Neural progenitor cell (in vitro differentiated cells): Measurements from ENCODE around the gene LTBP1. TPM values are rescaled to one million over a fixed set of nuclear protein-coding genes. Genes with fewer than 3 reads are reported as not detected.

ENCODE experiments used
- DNase-seq: peaks from one replicate; pipeline ENCODE4 v3.0.0-alpha.2; 2016; ENCODE audit warnings: low spot score
- H2AFZ ChIP-seq: fragments of 200-600 bp; sonication (generic); replicated peaks from 2 replicates; pipeline ENCODE4 v1.6.1; 2016; ENCODE audit warnings: antibody characterized with exemption
- H3F3A ChIP-seq: fragments of 200-600 bp; sonication (generic); 2 replicates; pipeline ENCODE4 v1.6.1; 2016; ENCODE audit warnings: antibody characterized with exemption, low read depth
- H3K27ac ChIP-seq: fragments of 200-600 bp; sonication (generic); 2 replicates; pipeline ENCODE4 v1.5.1; 2016; ENCODE audit warnings: mild to moderate bottlenecking
- H3K27me3 ChIP-seq: fragments of 200-600 bp; sonication (generic); 2 replicates; pipeline ENCODE4 v1.6.1; 2016; ENCODE audit warnings: mild to moderate bottlenecking, moderate library complexity
- H3K36me3 ChIP-seq: fragments of 200-600 bp; sonication (generic); 2 replicates; pipeline ENCODE4 v1.5.1; 2016
- H3K4me1 ChIP-seq: fragments of 200-600 bp; sonication (generic); 2 replicates; pipeline ENCODE4 v1.6.1; 2016; ENCODE audit warnings: mixed run types
- H3K4me2 ChIP-seq: fragments of 200-600 bp; sonication (generic); 2 replicates; pipeline ENCODE4 v1.6.1; 2016
- H3K4me3 ChIP-seq: fragments of 200-600 bp; sonication (generic); 2 replicates; pipeline ENCODE4 v1.5.1; 2016
- H3K79me2 ChIP-seq: fragments of 200-600 bp; sonication (generic); 2 replicates; pipeline ENCODE4 v1.6.1; 2016; ENCODE audit warnings: low read depth
- H3K9ac ChIP-seq: fragments of 200-600 bp; sonication (generic); 2 replicates; pipeline ENCODE4 v1.6.1; 2016
- H3K9me3 ChIP-seq: fragments of 200-600 bp; sonication (generic); 2 replicates; pipeline ENCODE4 v1.5.1; 2016; ENCODE audit warnings: low read depth
- H4K20me1 ChIP-seq: fragments of 200-600 bp; sonication (generic); 2 replicates; pipeline ENCODE4 v1.6.1; 2016; ENCODE audit warnings: low read depth
- H3K27ac Mint-ChIP-seq: 3 replicates; pipeline ENCODE4 v1.8.0; 2021; ENCODE audit warnings: mixed read lengths
- H3K27me3 Mint-ChIP-seq: 2 replicates; pipeline ENCODE4 v1.8.0; 2022; ENCODE audit warnings: low read depth, mild to moderate bottlenecking, inconsistent platforms, moderate library complexity, mixed read lengths; ENCODE audit not compliant: insufficient read depth
- H3K36me3 Mint-ChIP-seq: 3 replicates; pipeline ENCODE4 v1.8.0; 2021; ENCODE audit warnings: mixed read lengths
- H3K4me1 Mint-ChIP-seq: 3 replicates; pipeline ENCODE4 v1.8.0; 2021; ENCODE audit warnings: mixed read lengths
- H3K4me3 Mint-ChIP-seq: 3 replicates; pipeline ENCODE4 v1.8.0; 2021; ENCODE audit warnings: mild to moderate bottlenecking, moderate library complexity, mixed read lengths
- H3K9me3 Mint-ChIP-seq: 3 replicates; pipeline ENCODE4 v1.8.0; 2020; ENCODE audit warnings: mixed read lengths
- EZH2 ChIP-seq: fragments of 200-600 bp; sonication (generic); IDR thresholded peaks from 2 replicates; pipeline ENCODE4 v1.6.1; 2017; ENCODE audit warnings: antibody characterized with exemption, mild to moderate bottlenecking, moderate library complexity
- EZH2phosphoT487 ChIP-seq: fragments of 200-600 bp; sonication (generic); IDR thresholded peaks from 2 replicates; pipeline ENCODE4 v1.6.1; 2017; ENCODE audit warnings: antibody characterized with exemption
- total RNA-seq: library from RNA; depleted of rRNA; stranded (reverse); fragments of >200 nt; gene quantifications from 2 replicates; pipeline ENCODE4 v1.2.3, GENCODE V29; 2015; ENCODE audit warnings: low replicate concordance
- TF ChIP-seq, protein P1 (sequence below): fragments of 200-600 bp; sonication (generic); IDR thresholded peaks from 2 replicates; pipeline ENCODE4 v1.5.1; 2017; ENCODE audit warnings: antibody characterized with exemption, mild to moderate bottlenecking

LTBP1 gene
- total RNA-seq, 1 donor from 2014 or later, result 50.5 TPM

GRCh38 chr2:33369191-33369590, 422.4 kb downstream of the LTBP1 start:
- no peak overlapping the region for H3K27ac ChIP-seq
- peaks cover 8% of the 10 kb centered on the region for H3K4me1 ChIP-seq
- H3K4me3 Mint-ChIP-seq, result no peak overlapping the region
- H3K9ac ChIP-seq, result no peak overlapping the region
- no peaks in the 10 kb centered on the region for H3K9me3 ChIP-seq
- H3K4me1 Mint-ChIP-seq, result peaks cover 7% of the 10 kb centered on the region
- no peaks in the 10 kb centered on the region for H3K9me3 Mint-ChIP-seq
- H3F3A ChIP-seq, result no peaks in the 10 kb centered on the region
- no peaks in the 10 kb centered on the region for H4K20me1 ChIP-seq
- no peak overlapping the region for H3K27ac Mint-ChIP-seq
- no peaks in the 10 kb centered on the region for H3K27me3 ChIP-seq
- H3K36me3 Mint-ChIP-seq, result peaks cover 9% of the 10 kb centered on the region
- no peaks in the 10 kb centered on the region for H3K27me3 Mint-ChIP-seq
- no peaks in the 10 kb centered on the region for H3K79me2 ChIP-seq
- H2AFZ ChIP-seq, result no peak overlapping the region
- H3K4me2 ChIP-seq, result no peak overlapping the region
- H3K36me3 ChIP-seq, result no peaks in the 10 kb centered on the region
- H3K4me3 ChIP-seq, result no peak overlapping the region
- no peak for DNase-seq
- no peak for TF ChIP-seq EZH2phosphoT487
- TF ChIP-seq, protein P1, sequence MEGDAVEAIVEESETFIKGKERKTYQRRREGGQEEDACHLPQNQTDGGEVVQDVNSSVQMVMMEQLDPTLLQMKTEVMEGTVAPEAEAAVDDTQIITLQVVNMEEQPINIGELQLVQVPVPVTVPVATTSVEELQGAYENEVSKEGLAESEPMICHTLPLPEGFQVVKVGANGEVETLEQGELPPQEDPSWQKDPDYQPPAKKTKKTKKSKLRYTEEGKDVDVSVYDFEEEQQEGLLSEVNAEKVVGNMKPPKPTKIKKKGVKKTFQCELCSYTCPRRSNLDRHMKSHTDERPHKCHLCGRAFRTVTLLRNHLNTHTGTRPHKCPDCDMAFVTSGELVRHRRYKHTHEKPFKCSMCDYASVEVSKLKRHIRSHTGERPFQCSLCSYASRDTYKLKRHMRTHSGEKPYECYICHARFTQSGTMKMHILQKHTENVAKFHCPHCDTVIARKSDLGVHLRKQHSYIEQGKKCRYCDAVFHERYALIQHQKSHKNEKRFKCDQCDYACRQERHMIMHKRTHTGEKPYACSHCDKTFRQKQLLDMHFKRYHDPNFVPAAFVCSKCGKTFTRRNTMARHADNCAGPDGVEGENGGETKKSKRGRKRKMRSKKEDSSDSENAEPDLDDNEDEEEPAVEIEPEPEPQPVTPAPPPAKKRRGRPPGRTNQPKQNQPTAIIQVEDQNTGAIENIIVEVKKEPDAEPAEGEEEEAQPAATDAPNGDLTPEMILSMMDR, result no peak
- TF ChIP-seq EZH2, result no peak

- Histone ChIP-seq H2AFZ (no peak overlapping the region), H3K36me3 (no peaks in the 10 kb centered on the region), H3K79me2 (no peaks in the 10 kb centered on the region), H3K4me1 (peaks cover 8% of the 10 kb centered on the region), H3K27me3 (no peaks in the 10 kb centered on the region), H3K4me2 (no peak overlapping the region), H3K27ac (no peak overlapping the region), H3K9ac (no peak overlapping the region), H3F3A (no peaks in the 10 kb centered on the region), H3K9me3 (no peaks in the 10 kb centered on the region), H3K4me3 (no peak overlapping the region), H4K20me1 (no peaks in the 10 kb centered on the region)
- Mint-ChIP-seq H3K27me3 (no peaks in the 10 kb centered on the region), H3K4me1 (peaks cover 7% of the 10 kb centered on the region), H3K36me3 (peaks cover 2% of the 10 kb centered on the region), H3K9me3 (no peaks in the 10 kb centered on the region), H3K27ac (no peak overlapping the region), H3K4me3 (no peak overlapping the region)
- TF ChIP-seq EZH2phosphoT487 (no peak), EZH2 (no peak)
- TF ChIP-seq, protein P1, result no peak
- DNase-seq, result no peak
Measured at GRCh38 chr2:33370636-33371265, 424.0 kb downstream of the LTBP1 start.

GRCh38 chr2:33371304-33372090, 424.7 kb downstream of the LTBP1 start:
- H3K27ac Mint-ChIP-seq, result no peak overlapping the region
- no peak overlapping the region for H3K4me3 Mint-ChIP-seq
- TF ChIP-seq, protein P1, result no peak
- TF ChIP-seq EZH2 (no peak), EZH2phosphoT487 (no peak)
- H2AFZ ChIP-seq, result no peak overlapping the region
- H3K9me3 ChIP-seq, result no peaks in the 10 kb centered on the region
- H3K4me3 ChIP-seq, result no peak overlapping the region
- no peaks in the 10 kb centered on the region for H3K27me3 Mint-ChIP-seq
- no peaks in the 10 kb centered on the region for H3K36me3 ChIP-seq
- H3K4me1 ChIP-seq, result peaks cover 5% of the 10 kb centered on the region
- H3F3A ChIP-seq, result no peaks in the 10 kb centered on the region
- H3K79me2 ChIP-seq, result no peaks in the 10 kb centered on the region
- peaks cover 2% of the 10 kb centered on the region for H3K4me1 Mint-ChIP-seq
- H3K9ac ChIP-seq, result no peak overlapping the region
- H4K20me1 ChIP-seq, result no peaks in the 10 kb centered on the region
- no peak overlapping the region for H3K27ac ChIP-seq
- H3K36me3 Mint-ChIP-seq, result peaks cover 2% of the 10 kb centered on the region
- H3K4me2 ChIP-seq, result no peak overlapping the region
- H3K9me3 Mint-ChIP-seq, result no peaks in the 10 kb centered on the region
- no peak for DNase-seq
- no peaks in the 10 kb centered on the region for H3K27me3 ChIP-seq
